Brain pericyte (primary cell): ENCODE results near the gene RAPGEF5.

ENCODE experiments used
- DNase-seq: peaks from one replicate; pipeline ENCODE4 v3.0.0-alpha.2; 2012; ENCODE audit warnings: low read depth, low spot score

RAPGEF5 gene

GRCh38 chr7:22378199-22378980, 21.4 kb upstream of the RAPGEF5 start:
- DNase-seq: no peak

GRCh38 chr7:22377703-22378102, 20.7 kb upstream of the RAPGEF5 start:
- DNase-seq: no peak

DNA sequence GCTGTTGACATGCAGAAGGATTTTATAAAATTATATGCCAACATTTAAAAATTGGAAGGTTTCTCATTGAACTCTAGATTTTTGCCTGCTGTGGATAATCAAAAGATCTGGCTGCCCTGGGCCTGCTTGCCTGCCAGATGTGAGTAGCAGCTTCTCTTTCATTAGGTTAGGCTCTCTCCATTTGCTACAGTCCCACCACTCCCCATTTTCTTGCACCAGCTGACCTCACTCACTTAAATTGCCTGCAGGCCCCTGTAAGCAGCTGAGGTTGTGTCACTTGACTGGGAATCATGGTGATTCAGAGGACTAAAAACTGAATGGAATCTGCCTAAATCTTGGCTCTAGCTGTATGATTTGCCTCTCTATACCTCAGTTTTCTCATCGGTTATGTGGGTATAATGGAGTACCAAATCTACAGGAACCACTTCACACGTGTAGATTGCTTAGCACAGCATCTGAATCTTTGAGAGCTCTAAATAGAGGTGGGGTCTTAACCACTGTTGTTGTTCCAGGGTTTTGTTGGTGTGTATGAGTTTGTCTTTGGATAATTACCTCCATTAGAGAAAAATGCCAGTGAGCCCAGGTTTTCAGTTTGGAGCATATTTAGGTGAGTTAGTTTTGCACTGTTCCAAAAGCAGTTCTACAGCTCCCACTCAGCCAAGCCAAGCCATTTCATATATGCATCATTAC, 18.6 kb upstream of the RAPGEF5 start:
- DNase-seq: no peak

DNA sequence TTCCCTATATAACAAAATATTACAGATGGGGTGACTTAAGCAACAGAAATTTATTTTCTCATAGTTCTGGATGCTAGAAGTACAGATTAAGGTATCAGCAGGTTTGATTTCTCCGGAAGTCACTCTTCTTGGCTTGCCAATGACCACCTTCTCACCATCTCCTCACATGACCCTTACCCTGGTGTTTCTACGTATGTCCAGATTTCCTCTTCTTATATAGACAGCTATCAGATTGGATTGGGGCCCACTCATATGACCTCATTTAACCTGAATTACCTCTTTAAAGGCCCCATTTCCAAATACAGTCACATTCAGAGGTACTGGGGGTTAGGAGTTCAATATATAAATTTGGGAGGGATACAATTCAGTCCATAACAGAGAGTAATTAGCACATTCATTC, 17.0 kb upstream of the RAPGEF5 start:
- no peak for DNase-seq

- DNase-seq: no peak
These were observed 16.4 kb upstream of the RAPGEF5 start for GRCh38 chr7:22373388-22373787.

DNA sequence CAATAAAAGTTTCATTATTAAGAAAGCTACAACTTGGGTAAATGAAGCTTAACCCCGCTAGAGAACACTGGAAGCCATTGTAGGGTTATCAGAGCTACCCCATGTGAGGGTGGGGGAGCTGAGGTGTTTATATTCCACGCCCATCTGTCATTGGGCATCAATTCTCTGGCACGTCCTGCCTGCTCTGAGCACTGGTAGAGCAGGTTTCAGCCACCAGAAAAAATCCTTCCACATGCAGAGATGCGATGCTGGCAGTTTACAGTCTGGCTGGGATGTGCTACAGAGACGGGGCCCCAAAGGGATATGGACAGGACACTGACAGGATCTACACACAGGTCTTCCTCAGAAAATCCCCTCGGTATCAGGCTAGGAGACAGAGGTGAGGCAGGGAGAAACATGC, 15.9 kb upstream of the RAPGEF5 start:
- no peak for DNase-seq

DNA sequence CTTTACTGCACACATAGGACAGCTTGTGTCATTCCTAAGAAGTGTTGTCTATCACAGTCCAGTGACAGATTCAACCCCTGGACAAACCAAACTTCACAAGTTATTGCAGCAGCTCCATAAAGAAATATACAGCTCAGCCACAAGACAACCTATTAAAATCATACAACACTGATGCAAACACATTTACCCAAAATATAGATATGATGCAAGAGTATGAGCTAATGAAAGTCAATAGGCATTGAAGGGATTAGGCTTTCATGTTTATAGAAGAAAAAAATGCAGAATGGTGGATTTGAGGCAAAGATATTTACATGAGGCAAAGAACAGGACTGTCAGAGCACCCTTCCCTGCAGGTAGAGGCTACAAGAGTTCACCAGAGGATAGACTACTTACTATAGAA, 14.9 kb upstream of the RAPGEF5 start:
- no peak for DNase-seq

DNA sequence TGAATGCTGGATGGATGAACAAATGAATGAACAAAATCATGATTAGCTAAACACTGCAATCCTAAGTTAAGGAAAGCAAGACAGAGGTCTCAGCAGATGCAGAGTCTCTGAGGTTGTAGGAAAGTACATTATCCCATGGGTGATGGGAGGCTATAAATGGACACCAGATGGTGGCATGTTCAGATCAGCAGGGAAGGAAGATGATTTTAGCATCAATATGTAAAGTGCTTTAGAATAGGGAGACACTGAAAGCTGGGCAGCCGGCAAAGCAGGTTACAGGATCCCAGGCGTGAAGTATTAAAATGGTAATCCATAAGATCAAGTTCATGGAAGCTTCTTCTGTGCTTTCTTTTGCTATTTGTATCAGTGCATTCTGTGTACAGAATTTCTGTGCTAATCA, 7.9 kb upstream of the RAPGEF5 start:
- DNase-seq: no peak

- DNase-seq: no peak
These were observed 6.9 kb upstream of the RAPGEF5 start for GRCh38 chr7:22363756-22364422.

- no peak for DNase-seq
These were observed 4.8 kb upstream of the RAPGEF5 start for GRCh38 chr7:22361795-22362194.

- no peak for DNase-seq
These were observed 4.4 kb upstream of the RAPGEF5 start for GRCh38 chr7:22361320-22361719.

- no peak for DNase-seq
These were observed 2.1 kb upstream of the RAPGEF5 start for GRCh38 chr7:22358820-22359697.

DNA sequence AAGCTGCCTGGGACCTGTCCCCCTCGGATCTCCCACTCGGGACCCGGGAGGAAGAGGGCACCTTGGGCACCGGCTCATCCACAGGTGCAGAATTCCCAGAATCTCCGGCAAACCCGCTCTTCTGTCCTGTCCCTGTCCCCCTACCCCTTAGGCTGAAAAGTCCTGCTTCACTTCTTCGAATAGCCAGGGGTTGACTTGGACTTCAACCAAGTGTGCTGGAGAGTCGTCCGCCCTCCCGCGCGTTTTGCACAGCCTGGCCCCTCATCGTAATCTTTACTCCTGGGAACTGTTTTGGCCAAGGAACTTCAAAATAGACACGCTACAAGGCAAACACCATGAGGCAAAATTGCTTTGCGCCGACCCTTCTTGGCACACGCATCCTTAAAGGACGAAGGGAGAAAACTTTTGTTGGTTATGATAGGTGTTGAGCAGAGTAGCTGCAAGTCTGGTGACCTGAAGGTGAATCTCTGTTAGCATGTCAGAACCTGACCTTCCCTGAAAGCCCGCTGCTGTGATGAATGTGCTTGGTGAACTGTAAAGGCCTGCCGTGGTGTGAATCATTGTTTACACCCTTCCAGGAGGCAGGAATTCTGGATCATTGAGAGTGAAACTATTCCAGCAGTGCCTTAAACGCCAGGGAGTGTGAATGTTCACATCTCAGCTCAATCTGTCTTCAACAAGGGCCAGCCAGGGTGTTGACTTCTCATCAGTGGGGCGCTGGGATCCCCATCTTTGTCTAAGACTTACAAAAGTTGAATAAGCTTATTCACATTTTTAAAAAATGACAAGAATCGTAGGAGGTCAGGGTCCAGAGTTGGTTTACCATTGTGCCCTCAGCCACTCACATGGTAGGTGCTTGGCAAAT, 589 bp upstream of the RAPGEF5 start:
- no peak for DNase-seq

DNA sequence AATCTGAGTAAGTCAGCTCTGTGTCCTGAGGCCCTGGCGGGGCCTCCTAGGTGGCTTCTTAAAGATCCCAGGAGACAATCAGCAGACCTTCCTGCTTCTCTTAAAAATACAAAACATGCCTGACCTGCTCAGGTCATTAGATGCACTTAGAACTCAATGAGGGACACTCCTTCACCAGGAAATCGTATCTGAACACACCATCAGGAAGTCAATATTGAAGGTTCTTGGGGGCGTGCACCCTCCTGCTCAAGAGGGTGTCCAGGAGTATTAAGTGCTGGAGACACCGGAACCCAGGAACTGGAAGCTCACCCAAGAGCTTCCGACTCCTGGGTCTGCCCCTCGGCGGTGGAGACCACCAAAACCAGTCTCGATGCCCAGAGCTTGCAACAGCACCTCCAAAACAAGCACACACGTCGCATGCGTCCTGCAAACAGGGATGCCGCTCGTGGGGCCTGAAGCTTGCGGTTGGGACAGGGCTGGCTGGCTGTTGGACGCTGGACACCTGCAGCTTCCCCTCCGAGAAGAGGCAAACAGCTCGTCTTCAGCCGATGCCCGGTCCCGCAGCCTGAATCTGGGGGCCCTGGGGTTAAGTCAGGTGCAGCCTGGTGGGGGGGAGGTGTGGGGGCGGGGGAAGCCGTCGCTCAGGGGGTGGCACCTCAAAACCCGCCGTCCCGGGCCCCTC, 803 bp downstream of the RAPGEF5 start:
- no peak for DNase-seq

DNA sequence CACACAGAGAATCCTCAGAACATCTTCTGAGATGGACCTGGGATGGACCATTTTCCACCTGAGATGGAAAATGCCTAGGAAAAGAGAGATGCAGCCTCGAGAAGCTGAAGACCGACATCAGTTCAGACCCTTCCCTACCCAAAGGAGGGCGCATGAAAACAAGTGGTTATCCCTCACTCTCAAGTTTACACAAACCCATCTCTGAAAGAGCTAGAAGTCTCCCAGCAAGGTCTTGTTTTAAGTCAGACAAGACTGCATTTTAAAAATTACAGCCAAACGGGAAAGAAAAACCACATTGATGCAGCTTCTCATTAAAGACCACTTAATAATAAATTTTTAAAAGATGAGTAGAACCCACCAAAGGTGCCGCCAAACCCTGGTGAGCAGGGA, 1.3 kb downstream of the RAPGEF5 start:
- DNase-seq: no peak

- no peak for DNase-seq
These were observed 2.5 kb downstream of the RAPGEF5 start for GRCh38 chr7:22354462-22354861.

DNA sequence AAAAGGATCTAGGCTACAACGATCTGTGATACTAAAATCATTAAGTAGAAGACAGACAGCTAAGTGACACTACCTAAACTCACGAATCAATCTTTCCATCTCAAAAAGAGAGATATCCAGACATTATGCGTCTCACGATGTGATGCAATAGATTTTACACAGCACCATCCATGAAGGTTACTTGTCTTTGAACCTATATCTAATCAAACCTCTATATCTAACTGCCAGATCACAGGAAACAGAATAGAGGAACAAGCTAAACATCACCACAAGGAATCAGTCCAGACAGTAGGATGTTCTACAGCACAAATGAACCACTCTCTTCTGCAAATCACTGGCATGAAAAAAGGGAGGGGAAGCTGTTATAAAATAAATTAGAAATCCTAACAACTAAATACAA, 4.1 kb downstream of the RAPGEF5 start:
- DNase-seq: no peak

DNA sequence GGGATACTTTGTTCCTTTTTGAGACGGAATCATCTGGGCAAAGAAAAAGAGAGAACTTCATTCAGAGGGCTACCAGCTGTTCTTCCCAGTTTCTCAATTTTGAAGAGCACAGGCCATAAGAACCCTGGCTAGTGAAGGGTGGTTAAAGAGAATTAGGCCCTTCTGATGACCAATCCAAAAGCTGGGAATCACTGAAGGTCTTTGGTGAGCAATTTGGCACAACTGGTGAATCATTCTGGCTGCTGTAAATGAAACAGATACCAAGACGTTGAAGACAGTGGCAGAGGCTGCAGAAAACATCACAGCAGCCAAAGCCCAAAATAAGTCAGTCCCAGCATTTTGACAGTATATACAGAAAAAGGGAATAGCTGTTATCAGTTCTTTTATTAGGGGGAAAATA, 5.1 kb downstream of the RAPGEF5 start:
- no peak for DNase-seq

- DNase-seq: no peak
These were observed 5.6 kb downstream of the RAPGEF5 start for GRCh38 chr7:22351329-22351692.
